Measurements from ENCODE around the gene TMEM135. TPM values are rescaled to one million over a fixed set of nuclear protein-coding genes. Genes with fewer than 3 reads are reported as not detected.
"Not testable (repeated sequence)": the region's sequence is repeated elsewhere in the genome, so short reads cannot be mapped to it uniquely, and the experiment has no call there.

The TMEM135 gene
- total RNA-seq, 1 donor: 30.0 TPM

DNA sequence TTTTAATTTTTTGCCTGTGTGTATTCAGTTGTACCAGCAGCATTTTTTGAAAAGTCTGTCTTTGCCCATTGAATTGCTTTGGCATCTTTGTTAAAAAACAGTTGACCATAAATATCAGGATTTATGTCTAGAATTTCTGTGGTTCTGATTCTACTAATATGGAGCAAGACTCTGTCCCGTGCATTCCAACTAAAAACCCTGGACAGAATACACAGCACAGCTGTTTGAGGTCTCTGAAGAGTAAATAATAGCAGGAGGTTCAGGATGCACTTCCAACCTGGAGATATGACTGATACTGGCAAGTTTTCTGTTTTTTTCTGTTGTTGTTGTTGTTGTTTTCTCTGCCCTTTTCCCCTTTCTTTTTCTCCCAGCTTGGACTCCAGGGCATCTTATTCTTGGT is 141.9 kb downstream of the TMEM135 start:
- no peak for TF ChIP-seq CTCF (IDR thresholded peaks at IDR 0.05; ENCODE audit: insufficient read depth, low read length)
- H3K4me3 ChIP-seq (ENCODE audit: low read depth, low read length): no peak overlapping the region
- no peak for DNase-seq (ENCODE audit: low read depth)

DNA sequence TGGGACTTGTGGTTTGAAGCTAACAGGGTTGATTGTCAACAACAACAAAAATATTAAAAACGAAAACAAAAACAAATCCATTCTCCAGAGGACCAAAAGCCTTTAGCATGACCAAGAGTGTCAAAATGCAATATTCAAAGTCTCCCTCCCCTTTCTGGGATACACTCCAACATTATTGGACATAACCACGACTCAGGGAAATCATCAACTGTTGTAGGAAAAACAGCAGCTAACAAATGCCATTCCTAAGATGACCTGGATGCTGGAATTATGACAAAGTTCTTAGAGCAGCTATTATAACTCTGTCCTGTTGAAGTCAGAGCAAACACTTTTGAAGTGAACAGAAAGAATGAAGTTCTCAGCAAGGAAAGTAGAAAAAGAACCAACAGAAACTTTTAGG is 143.0 kb downstream of the TMEM135 start:
- H3K4me3 ChIP-seq (ENCODE audit: low read depth, low read length): no peak overlapping the region
- DNase-seq (ENCODE audit: low read depth): peak; percentile 69
- no peak for TF ChIP-seq CTCF (IDR thresholded peaks at IDR 0.05; ENCODE audit: insufficient read depth, low read length)

GRCh38 chr11:87181143-87181542 is 143.4 kb downstream of the TMEM135 start:
- DNase-seq (ENCODE audit: low read depth): no peak
- no peak overlapping the region for H3K4me3 ChIP-seq (ENCODE audit: low read depth, low read length)
- no peak for TF ChIP-seq CTCF (IDR thresholded peaks at IDR 0.05; ENCODE audit: insufficient read depth, low read length)

GRCh38 chr11:87185228-87185627 is 147.5 kb downstream of the TMEM135 start:
- DNase-seq (ENCODE audit: low read depth): no peak
- no peak for TF ChIP-seq CTCF (IDR thresholded peaks at IDR 0.05; ENCODE audit: insufficient read depth, low read length)
- H3K4me3 ChIP-seq (ENCODE audit: low read depth, low read length): no peak overlapping the region

DNA sequence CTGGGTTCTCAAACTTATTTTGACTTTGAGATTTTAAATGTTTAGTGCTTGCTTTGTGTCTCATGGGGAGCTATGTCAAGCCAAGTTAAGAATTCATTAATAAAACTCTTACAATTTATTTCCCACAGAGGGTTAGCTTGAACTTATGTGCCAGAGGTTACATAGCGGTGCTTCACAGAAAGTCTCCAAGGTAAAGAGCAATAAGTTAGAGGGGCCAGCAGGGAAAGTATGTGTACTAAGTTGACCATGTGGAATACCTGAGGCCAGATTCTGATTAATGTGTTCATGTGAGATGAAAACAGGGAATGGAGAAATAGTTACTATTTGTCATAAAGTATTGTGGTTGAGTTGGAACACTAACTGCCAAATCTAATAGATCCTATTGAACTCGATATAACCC is 149.3 kb downstream of the TMEM135 start:
- no peak for TF ChIP-seq CTCF (IDR thresholded peaks at IDR 0.05; ENCODE audit: insufficient read depth, low read length)
- H3K4me3 ChIP-seq (ENCODE audit: low read depth, low read length): no peak overlapping the region
- no peak for DNase-seq (ENCODE audit: low read depth)

DNA sequence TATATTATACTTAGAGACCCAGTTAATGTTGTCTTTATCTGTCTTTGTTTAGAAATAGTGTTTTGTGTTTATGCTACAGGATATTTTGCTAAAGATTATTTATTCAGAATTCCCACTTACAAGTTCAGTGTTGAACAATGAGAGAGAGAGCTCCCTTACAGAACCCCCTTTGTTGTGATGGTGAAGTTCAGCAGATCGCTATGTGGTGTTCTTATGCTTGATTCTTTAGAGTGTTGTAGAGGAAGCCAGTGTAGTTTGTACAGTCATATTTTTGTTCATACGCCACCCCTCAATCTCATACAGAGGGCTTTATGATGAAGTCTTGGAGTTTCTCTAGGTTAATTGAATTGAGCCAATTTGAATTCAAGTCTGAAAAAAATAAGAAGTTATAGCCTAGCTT is 150.2 kb downstream of the TMEM135 start:
- TF ChIP-seq CTCF (IDR thresholded peaks at IDR 0.05; ENCODE audit: insufficient read depth, low read length): no peak
- no peak for DNase-seq (ENCODE audit: low read depth)
- H3K4me3 ChIP-seq (ENCODE audit: low read depth, low read length): no peak overlapping the region

- H3K4me3 ChIP-seq (ENCODE audit: low read depth, low read length); DNase-seq (ENCODE audit: low read depth): not testable (repeated sequence)
Observed at GRCh38 chr11:87188396-87188795, 150.7 kb downstream of the TMEM135 start.

- not testable (repeated sequence) for DNase-seq (ENCODE audit: low read depth); H3K4me3 ChIP-seq (ENCODE audit: low read depth, low read length)
Observed at GRCh38 chr11:87188921-87189320, 151.2 kb downstream of the TMEM135 start.

Data from fibroblast of the aortic adventitia (primary cell).